HG02571 (cell line): ENCODE results near the gene FERMT1.
"Not testable (repeated sequence)": the region's sequence is repeated elsewhere in the genome, so short reads cannot be mapped to it uniquely, and the experiment has no call there.

Source experiments
- ATAC-seq: cut with Tn5 transposase; IDR thresholded peaks from one replicate; pipeline ENCODE4 v1.9.1; 2021; ENCODE audit warnings: mild to moderate bottlenecking, moderate library complexity; ENCODE audit not compliant: unreplicated experiment

The FERMT1 gene

GRCh38 chr20:6070829-6071695 lies 51.8 kb downstream of the FERMT1 start:
- ATAC-seq, result no peak

GRCh38 chr20:6069669-6070068 lies 53.2 kb downstream of the FERMT1 start:
- no peak for ATAC-seq

GRCh38 chr20:6067763-6068318 lies 55.0 kb downstream of the FERMT1 start:
- no peak for ATAC-seq

- no peak for ATAC-seq
These were observed 56.2 kb downstream of the FERMT1 start for GRCh38 chr20:6066582-6066981.

GRCh38 chr20:6061544-6061943 lies 61.3 kb downstream of the FERMT1 start:
- no peak for ATAC-seq

- ATAC-seq, result no peak
These were observed 62.6 kb downstream of the FERMT1 start for GRCh38 chr20:6060213-6060612.

GRCh38 chr20:6058684-6059295 lies 64.0 kb downstream of the FERMT1 start:
- no peak for ATAC-seq

- ATAC-seq, result no peak
These were observed 65.1 kb downstream of the FERMT1 start for GRCh38 chr20:6057691-6058090.

GRCh38 chr20:6057139-6057538 lies 65.7 kb downstream of the FERMT1 start:
- ATAC-seq, result no peak

- no peak for ATAC-seq
These were observed 66.8 kb downstream of the FERMT1 start for GRCh38 chr20:6055981-6056569.

GRCh38 chr20:6055161-6055783 lies 67.6 kb downstream of the FERMT1 start:
- ATAC-seq, result no peak

GRCh38 chr20:6054689-6055051 lies 68.2 kb downstream of the FERMT1 start:
- not testable (repeated sequence) for ATAC-seq

- ATAC-seq, result no peak
These were observed 68.8 kb downstream of the FERMT1 start, which contains the start of gene LRRN4 for GRCh38 chr20:6053776-6054688. Gene LRRN4 (minus strand): TSS chr20:6054060. CDS start chr20:6052799, 1,261 bp downstream.

- no peak for ATAC-seq
These were observed 69.6 kb downstream of the FERMT1 start for GRCh38 chr20:6053064-6053775.

- ATAC-seq, result no peak
These were observed 71.3 kb downstream of the FERMT1 start for GRCh38 chr20:6051505-6051904.

GRCh38 chr20:6048391-6048790 lies 74.4 kb downstream of the FERMT1 start:
- ATAC-seq, result no peak

- no peak for ATAC-seq
These were observed 76.4 kb downstream of the FERMT1 start for GRCh38 chr20:6046432-6046831.

- no peak for ATAC-seq
These were observed 77.3 kb downstream of the FERMT1 start for GRCh38 chr20:6045566-6045965.

GRCh38 chr20:6044115-6044514 lies 78.7 kb downstream of the FERMT1 start:
- ATAC-seq, result no peak
